ENCODE data around the gene TXNDC15.

GRCh38 chr5:134939500-134939899, 65.3 kb downstream of the TXNDC15 start:
- TF ChIP-seq CTCF (IDR thresholded peaks at IDR 0.05) (no peak), SIN3A (IDR thresholded peaks at IDR 0.05; ENCODE audit: borderline replicate concordance, insufficient read depth, low read depth, low read length) (no peak)
